GM06990 (cell line): ENCODE measurements around the gene KIF5B.

Experiments
- DNase-seq: peaks from one replicate; pipeline ENCODE4 v3.0.0-alpha.2; 2011; ENCODE audit not compliant: insufficient read length; ENCODE audit errors: extremely low read depth
- H3K27me3 ChIP-seq: replicated peaks from 2 replicates; pipeline ENCODE4 v1.6.0; 2011; ENCODE audit warnings: low read length; ENCODE audit not compliant: control insufficient read depth, insufficient read depth
- H3K36me3 ChIP-seq: 2 replicates; pipeline ENCODE4 v1.5.1; 2011; ENCODE audit warnings: low read length; ENCODE audit not compliant: control insufficient read depth, insufficient read depth
- H3K4me3 ChIP-seq: replicated peaks from 2 replicates; pipeline ENCODE4 v1.5.1; 2011; ENCODE audit warnings: low read depth, mild to moderate bottlenecking, control low read depth, low read length
- CTCF ChIP-seq: IDR thresholded peaks from 2 replicates; pipeline ENCODE4 v1.5.1; 2011; ENCODE audit warnings: low read length, control low read depth, mild to moderate bottlenecking, inconsistent platforms; ENCODE audit not compliant: insufficient read depth, poor library complexity, severe bottlenecking

Gene KIF5B

GRCh38 chr10:31959461-31960173 lies 96.6 kb downstream of the KIF5B start:
- no peak for TF ChIP-seq CTCF
- DNase-seq: no peak
- Histone ChIP-seq H3K36me3 (no peaks in the 10 kb centered on the region), H3K4me3 (no peak overlapping the region), H3K27me3 (no peaks in the 10 kb centered on the region)
